ENCODE results near the gene TOP1. TPM values are rescaled to one million over a fixed set of nuclear protein-coding genes. Genes with fewer than 3 reads are reported as not detected.
"Not testable (repeated sequence)": the region's sequence is repeated elsewhere in the genome, so short reads cannot be mapped to it uniquely, and the experiment has no call there.

The TOP1 gene
- total and polyA plus RNA-seq, 12 donors = 19.6 to 96.6 (median 27.3) TPM

GRCh38 chr20:41000628-41001027 is 28.0 kb upstream of the TOP1 start:
- intact Hi-C loops (cut with DNase I) = no loop called here
- H3K9me3 ChIP-seq (replicated peaks in 1 of 3) = no peaks in the 10 kb centered on the region
- TF ChIP-seq CTCF (IDR thresholded peaks at IDR 0.05) (no peak), POLR2A (IDR thresholded peaks at IDR 0.05) (no peak)
- 75 to 93% (median 84%) methylated on average over 2 of the region's 2 CpGs for WGBS, 4 donors
- no peak overlapping the region for H3K4me3 ChIP-seq
- no peaks in the 10 kb centered on the region for H3K27me3 ChIP-seq
- no peak for DNase-seq
- H3K4me1 ChIP-seq (replicated peaks in 1 of 2) = peaks cover 20 to 35% of the 10 kb centered on the region in 2 donors
- no peak overlapping the region for H3K27ac ChIP-seq
- no peaks in the 10 kb centered on the region for H3K36me3 ChIP-seq (replicated peaks in 1 of 2)

GRCh38 chr20:41001497-41001896 is 27.1 kb upstream of the TOP1 start:
- no peaks in the 10 kb centered on the region for H3K36me3 ChIP-seq (replicated peaks in 1 of 2)
- no peaks in the 10 kb centered on the region for H3K9me3 ChIP-seq (replicated peaks in 1 of 3)
- intact Hi-C loops (cut with DNase I) = no loop called here
- H3K4me3 ChIP-seq = no peak overlapping the region
- TF ChIP-seq POLR2A (IDR thresholded peaks at IDR 0.05) (no peak), CTCF (IDR thresholded peaks at IDR 0.05) (no peak)
- no peak for DNase-seq
- 72 to 85% (median 79%) methylated on average over 4 of the region's 4 CpGs for WGBS, 4 donors
- H3K4me1 ChIP-seq (replicated peaks in 1 of 2) = peaks cover 20 to 43% of the 10 kb centered on the region in 2 donors
- no peak overlapping the region for H3K27ac ChIP-seq
- no peaks in the 10 kb centered on the region for H3K27me3 ChIP-seq

GRCh38 chr20:41002842-41003142 is 25.8 kb upstream of the TOP1 start:
- 71 to 93% (median 77%) methylated on average over 1 of the region's 1 CpG for WGBS, 4 donors
- Histone ChIP-seq H3K27me3 (no peaks in the 10 kb centered on the region), H3K27ac (peak overlapping the region in 4 of 5 donors; percentile 64 to 92 (median 82)), H3K4me3 (no peak overlapping the region), H3K4me1 (replicated peaks in 1 of 2) (peaks cover 20 to 43% of the 10 kb centered on the region in 2 donors), H3K9me3 (replicated peaks in 1 of 3) (no peaks in the 10 kb centered on the region), H3K36me3 (replicated peaks in 1 of 2) (no peaks in the 10 kb centered on the region)
- DNase-seq = no peak
- no peak for TF ChIP-seq CTCF (IDR thresholded peaks at IDR 0.05)
- no peak for TF ChIP-seq POLR2A (IDR thresholded peaks at IDR 0.05)
- intact Hi-C loops (cut with DNase I) = no loop called here

GRCh38 chr20:41003143-41003935 is 25.3 kb upstream of the TOP1 start:
- peak; percentile 63 to 89 (median 82) for DNase-seq
- peak overlapping the region; percentile 64 to 92 (median 79) for H3K27ac ChIP-seq
- intact Hi-C loops (cut with DNase I) = no loop called here
- no peak overlapping the region for H3K4me3 ChIP-seq
- H3K27me3 ChIP-seq = no peaks in the 10 kb centered on the region
- 28 to 37% (median 31%) methylated on average over 12 of the region's 12 CpGs for WGBS, 4 donors
- no peaks in the 10 kb centered on the region for H3K36me3 ChIP-seq (replicated peaks in 1 of 2)
- TF ChIP-seq CTCF (IDR thresholded peaks at IDR 0.05) = no peak
- H3K9me3 ChIP-seq (replicated peaks in 1 of 3) = no peaks in the 10 kb centered on the region
- H3K4me1 ChIP-seq (replicated peaks in 1 of 2) = peaks cover 20 to 43% of the 10 kb centered on the region in 2 donors

- 94 to 100% (median 94%) methylated on average over 6 of the region's 6 CpGs for WGBS, 4 donors
- H3K4me3 ChIP-seq; DNase-seq; H3K9me3 ChIP-seq (replicated peaks in 1 of 3); intact Hi-C loops (cut with DNase I); H3K36me3 ChIP-seq (replicated peaks in 1 of 2); H3K27me3 ChIP-seq: not testable (repeated sequence)
- Histone ChIP-seq H3K4me1 (replicated peaks in 1 of 2) (peaks cover 20 to 43% of the 10 kb centered on the region in 2 donors), H3K27ac (peak overlapping the region; percentile 64 to 92 (median 79))
These were observed 24.7 kb upstream of the TOP1 start for GRCh38 chr20:41003936-41004294.
